ENCODE results near the gene CYLD. TPM values are rescaled to one million over a fixed set of nuclear protein-coding genes. Genes with fewer than 3 reads are reported as not detected.

Gene CYLD
- total and polyA plus RNA-seq, 10 of the 15 experiments (the other 5 are each of a cell fraction or from before 2014, with no cell fraction given): 19.2 to 106 (median 46.1) TPM

DNA sequence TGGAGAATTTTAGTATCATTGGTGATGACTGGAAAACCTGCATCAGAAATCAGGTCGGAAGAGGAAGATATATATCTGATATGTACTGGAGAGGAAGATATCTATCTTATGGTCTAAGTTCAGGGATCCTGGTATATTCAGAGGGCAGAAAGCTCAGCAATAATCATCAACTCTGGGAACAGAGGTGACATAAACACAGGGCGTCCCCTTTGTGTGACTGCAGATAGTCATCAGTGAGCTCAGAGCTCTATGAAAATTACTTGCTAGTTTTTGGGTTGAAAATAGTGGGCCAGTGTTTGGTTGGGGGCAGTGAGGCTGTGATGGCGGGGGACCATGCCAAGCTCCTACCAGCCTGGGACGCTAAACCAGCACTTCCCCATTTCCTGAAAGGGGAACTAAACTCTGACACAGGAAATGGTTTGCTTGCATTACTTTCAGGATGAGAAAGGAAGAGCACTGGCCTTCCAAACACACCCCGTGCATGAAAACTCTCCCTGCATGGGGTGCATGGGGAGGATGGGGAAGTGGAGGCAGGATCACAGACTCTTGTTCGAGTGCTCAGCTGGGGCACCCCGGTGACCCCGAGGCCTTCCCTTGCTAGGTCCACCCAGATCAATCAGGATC, 32.7 kb upstream of the CYLD start (continued):
- TF ChIP-seq ZZZ3 (IDR thresholded peaks at IDR 0.05; ENCODE audit: control insufficient read depth, insufficient read length, low read depth) (no peak), POLR2AphosphoS5 (IDR thresholded peaks at IDR 0.05; ENCODE audit: low read length) (no peak), SRF (IDR thresholded peaks at IDR 0.05; ENCODE audit: low read depth in 2 of 2, low read length in 2 of 2) (no peak), HDGF (IDR thresholded peaks at IDR 0.05) (no peak), GATAD2B (conservative IDR thresholded peaks at IDR 0.05; ENCODE audit: low read depth) (peak; percentile 51; the same call in 1 of the 2 replicates), FOXK2 (IDR thresholded peaks at IDR 0.05) (no peak), KAT2A (conservative IDR thresholded peaks at IDR 0.05; ENCODE audit: control insufficient read depth, low read depth, low read length) (no peak), ETV6 (conservative IDR thresholded peaks at IDR 0.05 in 1 of 2, IDR thresholded peaks at IDR 0.05 in 1 of 2; ENCODE audit: borderline replicate concordance in 1 of 2, low read depth in 1 of 2) (peak in 1 of 2 experiments; percentile 77; a peak in 2 of 4 replicates), POLR2AphosphoS2 (IDR thresholded peaks at IDR 0.05; ENCODE audit: low read depth, low read length) (no peak), KDM1A (IDR thresholded peaks at IDR 0.05; ENCODE audit: borderline replicate concordance) (no peak), POU2F2 (IDR thresholded peaks at IDR 0.05; ENCODE audit: borderline replicate concordance, low read depth, low read length) (0 out of 3 replicates have a peak, but pooled peaks have one; percentile 15), JUND (IDR thresholded peaks at IDR 0.05; ENCODE audit: low read depth, low read length) (no peak), SUZ12 (IDR thresholded peaks at IDR 0.05; ENCODE audit: unreplicated experiment) (no peak), MYB (IDR thresholded peaks at IDR 0.05; ENCODE audit: borderline replicate concordance, low read depth, low read length) (no peak)
- TF ChIP-seq, protein P1, sequence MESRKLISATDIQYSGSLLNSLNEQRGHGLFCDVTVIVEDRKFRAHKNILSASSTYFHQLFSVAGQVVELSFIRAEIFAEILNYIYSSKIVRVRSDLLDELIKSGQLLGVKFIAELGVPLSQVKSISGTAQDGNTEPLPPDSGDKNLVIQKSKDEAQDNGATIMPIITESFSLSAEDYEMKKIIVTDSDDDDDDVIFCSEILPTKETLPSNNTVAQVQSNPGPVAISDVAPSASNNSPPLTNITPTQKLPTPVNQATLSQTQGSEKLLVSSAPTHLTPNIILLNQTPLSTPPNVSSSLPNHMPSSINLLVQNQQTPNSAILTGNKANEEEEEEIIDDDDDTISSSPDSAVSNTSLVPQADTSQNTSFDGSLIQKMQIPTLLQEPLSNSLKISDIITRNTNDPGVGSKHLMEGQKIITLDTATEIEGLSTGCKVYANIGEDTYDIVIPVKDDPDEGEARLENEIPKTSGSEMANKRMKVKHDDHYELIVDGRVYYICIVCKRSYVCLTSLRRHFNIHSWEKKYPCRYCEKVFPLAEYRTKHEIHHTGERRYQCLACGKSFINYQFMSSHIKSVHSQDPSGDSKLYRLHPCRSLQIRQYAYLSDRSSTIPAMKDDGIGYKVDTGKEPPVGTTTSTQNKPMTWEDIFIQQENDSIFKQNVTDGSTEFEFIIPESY (IDR thresholded peaks at IDR 0.05): no peak
- TF ChIP-seq, protein P2, sequence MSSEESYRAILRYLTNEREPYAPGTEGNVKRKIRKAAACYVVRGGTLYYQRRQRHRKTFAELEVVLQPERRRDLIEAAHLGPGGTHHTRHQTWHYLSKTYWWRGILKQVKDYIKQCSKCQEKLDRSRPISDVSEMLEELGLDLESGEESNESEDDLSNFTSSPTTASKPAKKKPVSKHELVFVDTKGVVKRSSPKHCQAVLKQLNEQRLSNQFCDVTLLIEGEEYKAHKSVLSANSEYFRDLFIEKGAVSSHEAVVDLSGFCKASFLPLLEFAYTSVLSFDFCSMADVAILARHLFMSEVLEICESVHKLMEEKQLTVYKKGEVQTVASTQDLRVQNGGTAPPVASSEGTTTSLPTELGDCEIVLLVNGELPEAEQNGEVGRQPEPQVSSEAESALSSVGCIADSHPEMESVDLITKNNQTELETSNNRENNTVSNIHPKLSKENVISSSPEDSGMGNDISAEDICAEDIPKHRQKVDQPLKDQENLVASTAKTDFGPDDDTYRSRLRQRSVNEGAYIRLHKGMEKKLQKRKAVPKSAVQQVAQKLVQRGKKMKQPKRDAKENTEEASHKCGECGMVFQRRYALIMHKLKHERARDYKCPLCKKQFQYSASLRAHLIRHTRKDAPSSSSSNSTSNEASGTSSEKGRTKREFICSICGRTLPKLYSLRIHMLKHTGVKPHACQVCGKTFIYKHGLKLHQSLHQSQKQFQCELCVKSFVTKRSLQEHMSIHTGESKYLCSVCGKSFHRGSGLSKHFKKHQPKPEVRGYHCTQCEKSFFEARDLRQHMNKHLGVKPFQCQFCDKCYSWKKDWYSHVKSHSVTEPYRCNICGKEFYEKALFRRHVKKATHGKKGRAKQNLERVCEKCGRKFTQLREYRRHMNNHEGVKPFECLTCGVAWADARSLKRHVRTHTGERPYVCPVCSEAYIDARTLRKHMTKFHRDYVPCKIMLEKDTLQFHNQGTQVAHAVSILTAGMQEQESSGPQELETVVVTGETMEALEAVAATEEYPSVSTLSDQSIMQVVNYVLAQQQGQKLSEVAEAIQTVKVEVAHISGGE (CRISPR knock-in tag; IDR thresholded peaks at IDR 0.05): no peak
- TF ChIP-seq, protein P3, sequence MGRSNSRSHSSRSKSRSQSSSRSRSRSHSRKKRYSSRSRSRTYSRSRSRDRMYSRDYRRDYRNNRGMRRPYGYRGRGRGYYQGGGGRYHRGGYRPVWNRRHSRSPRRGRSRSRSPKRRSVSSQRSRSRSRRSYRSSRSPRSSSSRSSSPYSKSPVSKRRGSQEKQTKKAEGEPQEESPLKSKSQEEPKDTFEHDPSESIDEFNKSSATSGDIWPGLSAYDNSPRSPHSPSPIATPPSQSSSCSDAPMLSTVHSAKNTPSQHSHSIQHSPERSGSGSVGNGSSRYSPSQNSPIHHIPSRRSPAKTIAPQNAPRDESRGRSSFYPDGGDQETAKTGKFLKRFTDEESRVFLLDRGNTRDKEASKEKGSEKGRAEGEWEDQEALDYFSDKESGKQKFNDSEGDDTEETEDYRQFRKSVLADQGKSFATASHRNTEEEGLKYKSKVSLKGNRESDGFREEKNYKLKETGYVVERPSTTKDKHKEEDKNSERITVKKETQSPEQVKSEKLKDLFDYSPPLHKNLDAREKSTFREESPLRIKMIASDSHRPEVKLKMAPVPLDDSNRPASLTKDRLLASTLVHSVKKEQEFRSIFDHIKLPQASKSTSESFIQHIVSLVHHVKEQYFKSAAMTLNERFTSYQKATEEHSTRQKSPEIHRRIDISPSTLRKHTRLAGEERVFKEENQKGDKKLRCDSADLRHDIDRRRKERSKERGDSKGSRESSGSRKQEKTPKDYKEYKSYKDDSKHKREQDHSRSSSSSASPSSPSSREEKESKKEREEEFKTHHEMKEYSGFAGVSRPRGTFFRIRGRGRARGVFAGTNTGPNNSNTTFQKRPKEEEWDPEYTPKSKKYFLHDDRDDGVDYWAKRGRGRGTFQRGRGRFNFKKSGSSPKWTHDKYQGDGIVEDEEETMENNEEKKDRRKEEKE (IDR thresholded peaks at IDR 0.05): no peak
- TF ChIP-seq, protein P4, sequence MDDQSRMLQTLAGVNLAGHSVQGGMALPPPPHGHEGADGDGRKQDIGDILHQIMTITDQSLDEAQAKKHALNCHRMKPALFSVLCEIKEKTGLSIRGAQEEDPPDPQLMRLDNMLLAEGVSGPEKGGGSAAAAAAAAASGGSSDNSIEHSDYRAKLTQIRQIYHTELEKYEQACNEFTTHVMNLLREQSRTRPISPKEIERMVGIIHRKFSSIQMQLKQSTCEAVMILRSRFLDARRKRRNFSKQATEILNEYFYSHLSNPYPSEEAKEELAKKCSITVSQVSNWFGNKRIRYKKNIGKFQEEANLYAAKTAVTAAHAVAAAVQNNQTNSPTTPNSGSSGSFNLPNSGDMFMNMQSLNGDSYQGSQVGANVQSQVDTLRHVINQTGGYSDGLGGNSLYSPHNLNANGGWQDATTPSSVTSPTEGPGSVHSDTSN (IDR thresholded peaks at IDR 0.05; ENCODE audit: insufficient replicate concordance, low read depth, low read length): no peak
